SIG-M5 (cell line): ENCODE measurements around the gene ATP6V0A1.
"Not testable (repeated sequence)": the region's sequence is repeated elsewhere in the genome, so short reads cannot be mapped to it uniquely, and the experiment has no call there.

Experiments used
- DNase-seq: peaks from one replicate; lab custom pipeline; 2025; lab: John Stamatoyannopoulos, UW

The ATP6V0A1 gene

GRCh38 chr17:42438600-42439567 lies 19.8 kb upstream of the ATP6V0A1 start:
- DNase-seq: no peak

GRCh38 chr17:42441371-42442195 lies 17.1 kb upstream of the ATP6V0A1 start:
- no peak for DNase-seq

DNA sequence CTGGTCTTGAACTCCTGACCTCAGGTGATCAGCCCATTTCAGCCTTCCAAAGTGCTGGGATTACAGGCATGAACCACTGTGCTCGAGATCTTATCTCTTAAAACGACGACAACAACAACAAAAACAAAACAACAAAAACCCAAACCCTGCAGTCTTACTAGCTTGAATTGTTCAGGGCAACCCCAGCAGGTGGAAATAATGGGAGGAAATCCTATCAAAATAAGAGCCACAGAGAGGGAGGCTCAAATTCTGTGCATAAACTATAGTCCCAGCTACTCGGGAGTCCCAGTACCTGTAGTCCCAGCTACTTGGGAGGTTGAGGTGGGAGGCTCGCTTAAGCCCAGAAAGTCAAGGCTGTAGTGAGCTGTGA lies 16.5 kb upstream of the ATP6V0A1 start:
- no peak for DNase-seq

GRCh38 chr17:42449176-42449575 lies 9.5 kb upstream of the ATP6V0A1 start:
- not testable (repeated sequence) for DNase-seq

GRCh38 chr17:42449838-42450237 lies 8.8 kb upstream of the ATP6V0A1 start:
- not testable (repeated sequence) for DNase-seq

GRCh38 chr17:42451270-42451669 lies 7.4 kb upstream of the ATP6V0A1 start:
- not testable (repeated sequence) for DNase-seq

- DNase-seq: peak; percentile 91
Measured at GRCh38 chr17:42453439-42453838, 5.2 kb upstream of the ATP6V0A1 start.

DNA sequence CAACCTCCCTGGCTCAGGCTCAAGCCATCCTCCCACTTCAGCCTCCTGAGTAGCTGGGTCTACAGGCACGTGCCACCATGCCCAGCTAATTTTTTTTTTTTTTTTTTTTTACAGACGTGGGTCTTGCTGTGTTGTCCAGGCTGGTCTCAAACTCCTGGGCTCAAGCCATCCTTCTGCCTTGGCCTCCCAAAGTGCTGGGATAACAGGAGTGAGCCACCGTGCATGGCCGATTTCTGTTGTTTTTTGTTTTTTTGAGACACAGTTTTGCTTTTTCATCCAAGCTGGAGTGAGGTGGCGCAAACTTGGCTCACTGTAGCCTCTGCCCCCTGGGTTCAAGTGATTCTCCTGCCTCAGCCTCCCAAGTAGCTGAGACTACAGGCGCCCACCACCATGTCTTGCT lies 3.7 kb upstream of the ATP6V0A1 start:
- DNase-seq: not testable (repeated sequence)

DNA sequence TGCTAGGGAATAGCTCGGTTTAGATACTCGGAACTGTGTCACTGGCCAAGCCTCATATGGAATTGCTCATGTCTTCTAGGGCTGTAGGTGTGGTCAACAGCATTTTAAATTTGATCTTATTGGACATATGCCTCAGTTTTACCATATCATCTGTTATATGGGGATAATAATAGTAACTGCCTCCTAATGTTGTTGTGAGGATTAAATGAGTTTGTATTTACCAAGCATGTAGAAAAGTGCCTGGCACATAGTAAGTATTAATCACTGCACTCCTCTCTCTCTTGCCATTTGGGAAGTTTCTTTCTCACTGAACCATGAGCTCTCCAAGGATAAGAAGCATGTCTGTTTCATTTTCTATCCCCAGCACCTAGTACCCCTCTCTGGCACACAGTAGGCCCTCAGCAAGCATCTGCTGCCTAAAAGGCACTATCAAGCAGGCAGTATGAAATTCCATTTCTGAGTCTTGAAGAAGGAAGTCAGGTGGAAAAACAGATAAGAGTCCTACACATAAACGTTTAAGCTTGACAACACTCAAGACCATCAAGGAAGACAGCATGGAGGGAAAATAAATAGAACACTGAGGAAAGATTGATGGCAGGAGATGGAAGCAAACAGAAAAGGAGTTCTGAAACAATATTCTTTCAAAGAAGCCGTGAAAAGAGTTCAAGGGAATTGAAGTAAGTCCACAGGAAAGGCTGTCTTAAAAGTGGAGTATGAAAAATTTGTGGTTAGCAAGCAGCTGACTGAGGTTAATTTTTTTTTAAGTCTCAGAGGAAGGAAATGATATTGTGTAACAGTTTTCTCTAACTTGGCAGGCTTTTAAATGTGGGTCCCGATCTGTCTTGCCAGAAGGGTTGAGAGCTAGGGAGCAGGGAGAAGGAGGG lies 2.2 kb upstream of the ATP6V0A1 start:
- DNase-seq: peak; percentile 89

DNA sequence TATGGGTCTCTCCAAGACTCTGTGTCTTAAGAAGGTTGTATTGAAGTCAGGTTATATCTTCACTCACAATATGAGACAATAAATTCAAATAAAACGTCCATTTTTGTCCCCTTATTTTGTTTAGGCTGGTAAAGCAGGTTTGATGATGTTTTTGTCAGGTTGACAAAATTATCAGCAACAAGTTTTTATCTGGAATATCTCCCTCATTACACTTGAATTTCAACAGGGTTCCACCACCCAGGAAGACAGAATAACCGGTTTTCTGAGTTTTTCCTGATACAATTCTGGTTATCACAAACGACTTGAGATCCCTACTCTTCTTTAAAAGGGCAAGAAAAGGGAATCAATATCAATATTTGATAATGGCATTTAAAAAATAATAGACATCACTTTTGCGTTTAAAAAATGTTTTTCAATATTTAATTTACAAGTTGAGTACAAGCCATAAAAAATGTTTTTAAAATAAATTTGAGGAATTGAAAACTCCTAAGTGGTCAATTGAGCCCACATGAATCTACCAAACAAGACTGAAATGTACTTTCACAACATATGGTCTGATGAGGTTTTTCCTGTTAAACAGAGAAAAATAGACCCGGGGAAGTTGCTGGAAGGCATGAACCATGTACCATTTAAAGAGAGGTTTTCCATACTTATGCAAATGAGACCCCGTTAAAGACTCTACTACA lies 1.4 kb upstream of the ATP6V0A1 start:
- no peak for DNase-seq

DNA sequence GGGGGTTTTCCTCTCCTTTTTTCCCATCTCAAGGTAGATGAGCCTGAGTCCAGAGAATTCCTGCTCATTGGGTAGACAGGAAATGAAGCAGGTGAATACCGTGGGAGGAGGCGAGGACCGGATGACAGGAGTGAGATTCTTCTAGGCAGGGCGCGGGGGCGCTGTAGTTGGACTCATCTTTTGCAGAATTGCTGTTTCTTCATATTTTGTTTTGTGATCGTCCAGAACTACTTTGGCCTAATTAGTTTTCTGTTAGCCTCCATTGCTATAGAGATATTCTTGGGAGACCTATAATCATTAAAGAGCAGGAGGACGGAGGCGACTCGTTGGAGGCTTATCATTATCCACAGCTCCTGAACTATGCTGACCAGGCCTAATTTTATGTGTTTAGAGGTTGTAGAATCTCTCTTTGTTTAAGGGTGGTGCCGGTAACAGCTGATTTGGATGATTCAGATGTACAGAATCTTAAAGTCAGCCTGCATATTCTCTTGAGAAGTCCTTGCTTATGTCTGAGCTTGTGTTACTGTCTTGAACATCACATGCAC lies 650 bp downstream of the ATP6V0A1 start:
- DNase-seq: no peak

DNA sequence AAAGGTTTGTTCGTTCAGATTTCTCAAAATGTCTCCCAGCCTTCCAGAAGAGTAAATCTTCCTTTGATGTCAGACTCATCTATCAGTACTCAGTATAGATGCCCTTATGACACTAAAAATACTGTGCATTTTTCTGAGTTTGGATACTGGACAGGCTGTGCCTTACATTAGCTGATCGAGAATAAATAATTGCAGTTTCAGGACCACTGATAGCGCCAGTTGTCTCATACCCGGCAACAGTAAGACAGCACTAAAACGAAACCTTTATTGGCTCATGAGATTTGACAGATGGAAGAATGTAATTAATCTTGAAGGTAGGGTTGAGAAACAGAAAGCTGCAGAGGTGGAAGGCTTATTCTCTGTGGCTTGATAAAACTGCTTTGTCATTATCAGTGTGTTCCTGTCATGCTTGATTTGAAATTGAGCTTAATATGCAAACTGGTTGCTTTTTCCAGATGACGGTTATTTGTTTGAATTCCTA lies 1.2 kb downstream of the ATP6V0A1 start:
- DNase-seq: no peak

DNA sequence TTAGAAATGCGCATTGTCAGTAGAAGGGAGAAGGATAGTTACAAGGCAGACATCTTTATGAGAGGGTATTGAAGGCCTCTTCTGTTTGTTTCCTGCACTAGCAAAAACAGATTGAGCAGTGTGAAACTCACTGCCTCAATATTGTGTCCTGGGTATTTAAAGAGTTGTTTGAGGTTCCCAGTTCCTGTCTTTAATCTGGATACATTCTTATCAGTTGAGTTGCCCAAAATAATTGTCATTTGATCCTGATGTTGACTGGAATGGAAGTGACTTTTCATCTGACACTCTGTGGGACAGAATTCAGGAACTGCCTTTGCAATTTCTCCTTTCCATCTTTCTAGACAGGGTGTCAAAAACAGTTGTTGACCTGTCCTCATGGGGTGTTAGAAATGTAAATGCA lies 1.7 kb downstream of the ATP6V0A1 start:
- no peak for DNase-seq

- no peak for DNase-seq
Measured at GRCh38 chr17:42463976-42464400, 5.3 kb downstream of the ATP6V0A1 start.

DNA sequence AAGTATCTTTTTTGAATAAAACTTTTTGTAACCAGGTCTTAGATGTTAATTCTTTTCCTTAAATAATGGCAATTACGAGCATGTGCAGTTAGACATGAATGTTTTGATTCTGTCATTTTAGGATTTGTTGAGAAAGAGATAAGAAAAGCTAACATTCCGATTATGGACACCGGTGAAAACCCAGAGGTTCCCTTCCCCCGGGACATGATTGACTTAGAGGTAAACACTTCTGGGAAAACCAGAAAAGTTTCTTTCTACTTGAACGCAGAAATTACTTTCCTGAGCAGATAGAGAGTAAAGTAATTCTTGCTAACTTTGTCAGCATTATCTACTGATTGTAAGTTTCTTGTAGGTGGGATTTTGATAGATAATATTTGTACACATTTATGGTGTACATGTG lies 9.2 kb downstream of the ATP6V0A1 start:
- no peak for DNase-seq

GRCh38 chr17:42472709-42473521 lies 14.2 kb downstream of the ATP6V0A1 start:
- DNase-seq: no peak

DNA sequence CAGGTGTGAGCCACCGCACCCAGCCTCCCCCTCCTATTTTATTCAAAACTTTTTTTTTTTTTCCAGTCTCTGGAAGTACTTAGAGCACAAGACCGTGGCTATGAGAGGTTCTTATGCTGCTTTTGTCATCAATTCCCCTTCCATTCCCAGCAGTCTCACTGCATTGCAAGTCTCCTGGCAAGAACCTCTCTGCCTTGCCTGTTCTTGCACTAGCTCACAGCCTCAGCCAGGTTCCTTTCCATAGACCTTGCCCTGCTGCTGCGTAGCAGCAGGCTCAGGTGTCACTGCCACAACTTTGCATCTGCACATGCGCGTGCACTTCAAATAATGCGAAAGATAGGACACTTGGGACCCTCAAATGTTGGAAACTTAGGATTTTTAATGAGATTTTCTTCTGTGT lies 15.6 kb downstream of the ATP6V0A1 start:
- DNase-seq: no peak

- no peak for DNase-seq
Measured at GRCh38 chr17:42475121-42475520, 16.4 kb downstream of the ATP6V0A1 start.

GRCh38 chr17:42475835-42476234 lies 17.2 kb downstream of the ATP6V0A1 start:
- no peak for DNase-seq

DNA sequence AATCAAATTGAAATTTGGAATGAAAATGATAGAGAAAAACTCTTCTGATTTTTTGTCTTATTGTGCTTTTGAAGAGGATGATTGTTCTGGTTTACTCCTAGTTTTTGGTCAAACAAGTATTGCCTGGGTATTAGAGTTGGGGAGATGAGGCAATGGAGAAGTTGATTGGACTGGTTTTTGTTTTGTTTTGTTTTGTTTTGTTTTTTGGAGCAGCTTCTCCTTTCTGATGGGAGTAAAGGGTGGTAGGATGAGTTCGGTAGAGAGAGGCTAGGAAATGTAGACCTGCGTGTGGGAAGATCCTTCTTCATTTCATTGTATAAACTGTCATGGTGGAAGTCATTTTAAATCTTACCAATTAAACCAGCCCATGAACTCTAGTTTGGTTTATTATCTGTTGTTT lies 17.7 kb downstream of the ATP6V0A1 start:
- DNase-seq: no peak
